HFF-Myc (cell line): ENCODE results near the gene HLA-DQA1.
"Not testable (repeated sequence)": the region's sequence is repeated elsewhere in the genome, so short reads cannot be mapped to it uniquely, and the experiment has no call there.

ENCODE experiments used
- DNase-seq: peaks from one replicate; pipeline ENCODE4 v3.0.0-alpha.2; 2011; ENCODE audit warnings: low read depth; ENCODE audit errors: extremely low read depth
- H3K4me3 ChIP-seq: replicated peaks from 2 replicates; pipeline ENCODE4 v1.5.1; 2011; ENCODE audit warnings: low read depth, mild to moderate bottlenecking, control low read depth, low read length
- TF ChIP-seq, protein P1 (sequence below): IDR thresholded peaks from 2 replicates; pipeline ENCODE4 v1.5.1; 2012; ENCODE audit warnings: mild to moderate bottlenecking, low read depth, low read length, control low read depth; ENCODE audit errors: missing control alignments

HLA-DQA1 gene

DNA sequence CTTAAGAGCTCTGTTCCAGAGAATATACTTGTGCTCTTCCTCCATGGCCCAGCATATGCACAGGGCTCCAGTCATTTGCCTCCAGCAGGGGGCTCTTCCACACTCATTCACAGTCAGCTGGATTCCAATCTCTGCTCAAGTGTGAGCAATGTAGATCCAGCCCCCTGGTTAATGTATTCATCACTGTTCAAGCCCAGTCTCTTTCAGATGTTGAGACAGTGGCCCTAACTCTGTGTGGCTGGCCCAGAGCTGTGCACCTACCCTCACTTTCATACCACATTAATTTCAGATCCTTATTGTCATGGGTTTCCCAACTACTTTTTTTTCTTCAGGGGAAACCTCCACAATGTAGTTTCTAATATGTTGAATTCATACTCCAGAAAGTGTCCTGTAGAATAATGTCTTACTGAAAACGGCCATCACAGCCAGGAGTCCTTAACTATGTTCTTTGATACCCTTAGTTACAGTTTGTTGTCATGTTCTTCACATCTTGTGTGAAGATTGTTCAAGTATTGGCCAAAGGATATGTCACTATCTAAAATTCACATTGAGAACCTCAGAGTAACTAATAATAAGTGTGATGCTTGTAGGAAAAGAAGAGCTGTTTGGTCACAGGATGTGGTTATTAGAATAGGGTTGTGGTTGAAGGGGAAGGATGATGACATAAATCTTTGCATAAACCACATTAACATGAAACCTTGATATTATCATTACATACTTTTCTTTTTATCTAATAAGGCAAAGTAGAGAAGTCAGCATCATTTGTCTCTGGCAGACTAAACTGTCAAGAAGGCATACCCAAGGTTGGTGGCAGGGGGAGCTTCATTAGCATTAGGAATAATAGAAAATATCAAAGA, 14.4 kb upstream of the HLA-DQA1 start:
- H3K4me3 ChIP-seq: no peak overlapping the region
- TF ChIP-seq, protein P1, sequence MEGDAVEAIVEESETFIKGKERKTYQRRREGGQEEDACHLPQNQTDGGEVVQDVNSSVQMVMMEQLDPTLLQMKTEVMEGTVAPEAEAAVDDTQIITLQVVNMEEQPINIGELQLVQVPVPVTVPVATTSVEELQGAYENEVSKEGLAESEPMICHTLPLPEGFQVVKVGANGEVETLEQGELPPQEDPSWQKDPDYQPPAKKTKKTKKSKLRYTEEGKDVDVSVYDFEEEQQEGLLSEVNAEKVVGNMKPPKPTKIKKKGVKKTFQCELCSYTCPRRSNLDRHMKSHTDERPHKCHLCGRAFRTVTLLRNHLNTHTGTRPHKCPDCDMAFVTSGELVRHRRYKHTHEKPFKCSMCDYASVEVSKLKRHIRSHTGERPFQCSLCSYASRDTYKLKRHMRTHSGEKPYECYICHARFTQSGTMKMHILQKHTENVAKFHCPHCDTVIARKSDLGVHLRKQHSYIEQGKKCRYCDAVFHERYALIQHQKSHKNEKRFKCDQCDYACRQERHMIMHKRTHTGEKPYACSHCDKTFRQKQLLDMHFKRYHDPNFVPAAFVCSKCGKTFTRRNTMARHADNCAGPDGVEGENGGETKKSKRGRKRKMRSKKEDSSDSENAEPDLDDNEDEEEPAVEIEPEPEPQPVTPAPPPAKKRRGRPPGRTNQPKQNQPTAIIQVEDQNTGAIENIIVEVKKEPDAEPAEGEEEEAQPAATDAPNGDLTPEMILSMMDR: peak; percentile 60
- peak; percentile 10 for DNase-seq

DNA sequence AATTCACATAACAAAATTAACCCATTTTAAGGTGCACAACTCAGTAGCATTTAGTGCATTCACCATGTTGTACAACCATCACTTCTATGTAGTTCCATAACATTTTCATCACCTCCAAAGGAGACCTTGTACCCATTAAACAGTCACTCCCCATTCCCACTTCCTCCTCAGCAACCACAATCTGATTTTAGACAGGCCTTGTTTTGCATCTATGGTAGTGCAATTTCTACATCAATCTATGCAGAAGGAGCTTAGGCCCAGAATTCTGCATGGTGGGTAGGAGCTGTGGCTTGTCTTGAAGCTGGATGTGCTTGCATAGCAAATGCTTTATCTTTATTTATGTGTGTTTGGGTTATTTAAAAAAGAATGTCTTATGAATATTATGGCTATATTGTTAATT, 13.5 kb upstream of the HLA-DQA1 start:
- no peak for DNase-seq
- H3K4me3 ChIP-seq: no peak overlapping the region
- TF ChIP-seq, protein P1: no peak

DNA sequence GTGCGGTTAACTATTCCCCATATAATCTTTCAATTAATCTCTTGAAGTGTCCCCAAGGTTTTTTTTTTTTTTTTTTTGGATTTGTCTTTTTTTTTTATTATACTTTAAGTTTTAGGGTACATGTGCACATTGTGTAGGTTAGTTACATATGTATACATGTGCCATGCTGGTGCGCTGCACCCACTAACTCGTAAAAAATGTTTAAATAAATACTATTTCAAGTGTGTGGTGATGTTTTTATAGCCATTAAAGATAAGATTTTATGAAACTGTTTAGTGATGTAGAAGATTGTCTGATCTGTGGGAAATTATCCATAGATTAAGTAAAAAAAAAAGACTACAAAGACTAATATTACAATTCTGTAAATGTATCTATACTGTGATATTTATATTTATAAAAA, 12.6 kb upstream of the HLA-DQA1 start:
- TF ChIP-seq, protein P1: no peak
- H3K4me3 ChIP-seq: no peak overlapping the region
- no peak for DNase-seq

DNA sequence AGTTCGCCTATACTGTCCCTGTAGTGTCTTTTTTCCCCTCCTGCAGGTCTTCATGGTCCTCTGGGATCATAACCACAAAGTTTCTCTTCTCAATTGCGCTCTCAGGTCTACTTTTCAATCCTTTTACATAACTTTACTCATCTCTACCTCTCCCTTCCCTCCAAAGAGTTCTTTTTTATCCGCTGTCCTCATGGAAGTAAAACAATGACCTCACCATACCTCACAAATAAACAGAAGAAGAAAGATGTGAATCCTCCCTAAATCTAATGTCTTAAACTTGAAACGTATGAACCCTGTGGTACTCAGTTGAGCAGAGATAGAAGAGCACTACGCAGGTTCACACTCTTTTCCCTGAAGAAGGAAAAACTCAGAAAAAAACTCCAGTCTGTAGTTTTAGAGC, 12.1 kb upstream of the HLA-DQA1 start:
- DNase-seq: no peak
- H3K4me3 ChIP-seq: no peak overlapping the region
- TF ChIP-seq, protein P1: no peak

DNA sequence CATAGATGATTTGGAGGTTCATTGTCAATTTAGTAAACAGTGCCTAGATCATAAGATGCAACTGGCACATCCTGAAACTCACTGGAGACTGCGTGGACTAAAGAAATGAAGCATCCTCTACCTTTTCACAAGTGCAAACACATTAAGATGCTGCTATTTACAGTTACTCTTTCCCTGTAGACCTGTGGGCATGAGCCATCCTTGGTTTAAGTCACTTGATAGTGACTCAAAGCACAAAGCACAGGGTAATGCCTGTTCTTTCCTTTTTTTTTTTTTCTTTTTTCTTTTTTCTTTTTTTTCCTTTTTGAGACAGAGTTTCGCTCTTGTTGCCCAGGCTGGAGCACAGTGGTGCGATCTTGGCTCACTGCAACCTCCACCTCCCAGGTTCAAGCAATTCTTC, 10.0 kb upstream of the HLA-DQA1 start:
- no peak for DNase-seq
- H3K4me3 ChIP-seq: no peak overlapping the region
- TF ChIP-seq, protein P1: no peak

DNA sequence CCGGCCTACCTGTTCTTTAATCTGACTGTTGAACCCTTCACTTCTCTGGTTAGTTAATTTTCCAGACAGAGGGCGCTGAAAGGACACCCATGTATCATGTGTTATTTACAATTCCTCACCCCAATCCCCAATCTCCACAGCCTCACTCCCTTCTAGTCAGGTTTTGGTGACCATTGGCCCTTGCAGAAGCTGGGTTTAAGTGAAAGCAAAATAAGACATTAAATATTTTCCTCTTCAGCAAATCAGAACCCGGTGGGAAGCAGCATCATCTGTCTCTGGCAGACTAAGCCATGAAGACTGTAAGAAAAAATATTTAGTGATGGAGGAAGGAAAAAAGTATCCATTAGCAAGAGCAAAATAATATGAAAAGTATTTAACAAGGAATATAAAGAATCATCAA, 9.4 kb upstream of the HLA-DQA1 start:
- TF ChIP-seq, protein P1: no peak
- H3K4me3 ChIP-seq: no peak overlapping the region
- no peak for DNase-seq

DNA sequence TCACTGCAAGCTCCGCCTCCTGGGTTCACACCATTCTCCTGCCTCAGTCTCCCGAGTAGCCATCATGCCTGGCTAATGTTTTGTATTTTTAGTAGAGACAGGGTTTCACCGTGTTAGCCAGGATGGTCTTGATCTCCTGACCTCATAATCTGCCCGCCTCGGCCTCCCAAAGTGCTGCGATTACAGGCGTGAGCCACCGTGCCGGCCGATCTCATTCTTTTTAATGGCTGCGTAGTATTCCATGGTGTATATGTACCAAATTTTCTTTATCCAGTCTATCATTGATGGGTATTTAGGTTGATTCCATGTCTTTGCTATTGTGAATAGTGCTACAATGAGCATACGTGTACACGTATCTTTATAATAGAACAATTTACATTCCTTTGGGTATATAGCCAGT, 7.4 kb upstream of the HLA-DQA1 start:
- DNase-seq, H3K4me3 ChIP-seq: not testable (repeated sequence)
